ENCODE measurements around the gene TNNC1.
A peak's percentile ranks its signal among the peaks of the same experiment; 100 is the strongest.

Gene TNNC1

DNA sequence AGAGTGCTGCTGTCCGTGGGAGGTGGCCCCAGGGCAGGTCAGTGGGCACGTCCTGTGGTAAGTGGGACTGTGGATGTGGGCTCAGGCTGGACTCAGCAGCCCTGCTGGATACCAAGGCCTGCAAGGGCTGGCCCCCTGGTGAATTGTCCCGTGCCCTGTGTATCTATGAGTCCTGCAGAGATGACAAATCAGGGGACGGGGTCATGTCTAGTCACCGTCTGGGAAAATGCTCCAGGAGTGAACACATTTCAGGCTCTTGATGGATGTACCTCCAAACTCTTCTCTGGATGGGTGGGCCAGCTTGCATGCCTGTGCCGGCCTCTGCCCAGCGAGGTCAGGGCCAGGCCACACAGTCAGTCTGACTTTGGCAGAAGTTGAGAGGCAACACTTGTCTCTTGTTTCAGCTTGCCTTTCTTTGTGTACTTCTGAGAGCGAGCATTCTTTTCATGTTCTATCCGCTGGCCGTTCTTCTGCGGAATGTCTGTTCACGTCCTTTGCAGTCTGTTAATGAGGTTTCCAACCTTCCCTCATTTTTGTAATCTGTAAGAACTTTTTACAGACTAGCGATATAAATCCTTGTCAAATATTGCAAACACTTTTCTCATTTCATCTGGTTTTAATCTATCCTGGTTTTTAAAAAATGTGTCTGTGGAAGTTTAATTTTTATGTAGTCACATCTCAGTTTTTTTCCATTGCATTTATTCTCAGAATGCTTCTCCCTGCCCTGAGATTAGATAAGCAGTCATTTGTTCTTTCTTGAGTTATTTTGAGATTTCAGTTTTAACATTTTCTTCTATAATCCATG lies 29.9 kb upstream of the TNNC1 start:
- peak; percentile 20 for DNase-seq

DNA sequence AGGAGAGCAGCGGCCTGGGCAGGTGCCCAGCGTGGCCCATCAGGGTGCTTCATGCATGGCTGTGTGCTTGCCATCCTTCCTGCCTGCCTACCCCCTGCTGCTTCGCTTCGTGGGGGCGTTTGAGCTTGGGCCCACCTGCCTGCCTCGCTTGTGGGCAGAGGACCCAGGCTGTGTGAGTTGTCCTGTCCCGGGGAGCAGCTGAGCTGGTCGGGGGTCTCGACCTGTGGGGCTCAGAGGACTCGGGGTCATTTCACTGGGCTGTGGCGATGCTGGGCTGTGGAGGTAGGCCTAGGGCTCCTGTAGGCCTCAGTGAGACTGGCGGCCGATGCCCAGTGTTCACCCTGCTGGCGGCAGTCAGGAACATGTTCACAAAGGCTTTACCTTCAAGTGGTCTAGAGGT lies 29.2 kb upstream of the TNNC1 start:
- no peak for DNase-seq

DNA sequence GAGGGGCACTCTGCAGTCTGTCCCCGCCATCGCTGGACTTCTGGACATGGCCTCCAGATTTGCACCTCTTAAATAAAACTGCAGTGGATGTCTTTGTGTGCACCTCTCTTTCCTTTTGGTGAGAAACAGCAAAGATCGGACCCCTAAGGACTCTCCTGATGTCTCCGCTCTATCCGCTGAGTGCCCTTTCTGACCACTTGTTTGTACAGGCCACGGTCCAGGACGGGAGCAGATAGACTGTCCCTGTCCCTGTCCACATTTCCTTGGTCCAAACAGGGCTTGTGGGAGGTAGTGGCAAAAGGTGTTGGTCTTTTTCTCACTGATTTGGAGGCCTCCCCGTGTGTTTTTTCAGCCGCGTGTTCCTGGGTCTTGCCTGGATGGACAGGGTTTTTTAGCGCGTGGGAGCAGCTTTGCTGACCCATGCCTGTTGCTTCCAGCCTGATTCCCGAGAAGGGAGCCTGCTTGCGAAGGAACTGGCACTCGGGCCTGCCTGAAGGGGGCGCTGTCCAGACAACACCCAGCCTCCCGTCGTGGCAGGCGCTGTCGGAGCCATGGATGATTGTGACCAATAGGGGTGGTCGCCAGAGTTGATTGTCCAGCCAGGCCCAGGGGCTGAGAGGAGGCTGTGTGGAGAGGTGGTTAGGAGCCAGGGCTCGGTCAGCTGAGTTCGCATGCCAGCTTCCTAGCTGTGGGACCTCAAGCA lies 28.1 kb upstream of the TNNC1 start:
- DNase-seq, result peak; percentile 15

DNA sequence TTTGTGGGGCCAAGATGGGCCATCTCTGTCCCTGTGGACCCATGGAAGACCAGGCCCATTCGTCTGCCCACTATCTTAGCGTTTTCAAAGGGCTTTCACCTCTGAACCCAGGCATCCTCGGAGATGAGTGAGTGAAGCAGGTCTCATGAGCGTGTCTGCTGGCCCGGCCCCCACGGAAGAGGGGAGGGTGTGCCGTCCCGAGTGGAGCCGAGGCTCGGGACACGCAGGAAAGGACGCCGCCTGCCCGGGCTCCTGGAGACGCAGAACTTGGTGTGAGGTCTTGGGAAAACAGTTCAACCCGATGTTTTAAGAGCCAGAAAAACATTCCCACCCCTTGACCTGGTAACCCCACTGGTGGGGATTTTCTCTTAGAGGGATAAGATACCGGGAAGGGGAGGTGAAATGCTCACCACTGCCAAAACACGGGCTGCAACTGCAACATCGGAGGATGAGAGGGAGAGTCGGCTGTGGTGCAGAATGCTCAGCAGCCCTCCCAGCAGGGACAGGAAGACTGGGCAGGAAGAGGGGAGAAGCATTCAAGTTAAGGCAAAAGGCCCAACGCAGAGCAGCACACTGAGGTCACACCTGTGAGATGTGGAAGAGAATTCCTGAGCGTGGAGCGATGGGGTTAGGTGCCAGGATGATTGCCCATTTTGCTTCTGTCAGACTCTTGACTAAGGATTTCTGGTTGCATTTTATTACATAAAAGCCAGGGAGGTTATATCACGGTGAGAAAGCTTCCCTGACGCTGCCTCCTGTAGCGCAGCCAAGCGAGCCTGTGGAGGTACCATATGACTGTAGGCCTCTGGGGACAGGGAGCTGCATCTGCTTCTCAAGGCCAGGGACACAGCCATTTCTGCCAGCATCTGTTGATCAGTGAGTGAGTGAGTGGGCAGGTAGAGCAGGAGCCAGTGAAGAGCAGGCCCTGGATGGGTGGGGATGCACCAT lies 27.2 kb upstream of the TNNC1 start:
- no peak for DNase-seq

DNA sequence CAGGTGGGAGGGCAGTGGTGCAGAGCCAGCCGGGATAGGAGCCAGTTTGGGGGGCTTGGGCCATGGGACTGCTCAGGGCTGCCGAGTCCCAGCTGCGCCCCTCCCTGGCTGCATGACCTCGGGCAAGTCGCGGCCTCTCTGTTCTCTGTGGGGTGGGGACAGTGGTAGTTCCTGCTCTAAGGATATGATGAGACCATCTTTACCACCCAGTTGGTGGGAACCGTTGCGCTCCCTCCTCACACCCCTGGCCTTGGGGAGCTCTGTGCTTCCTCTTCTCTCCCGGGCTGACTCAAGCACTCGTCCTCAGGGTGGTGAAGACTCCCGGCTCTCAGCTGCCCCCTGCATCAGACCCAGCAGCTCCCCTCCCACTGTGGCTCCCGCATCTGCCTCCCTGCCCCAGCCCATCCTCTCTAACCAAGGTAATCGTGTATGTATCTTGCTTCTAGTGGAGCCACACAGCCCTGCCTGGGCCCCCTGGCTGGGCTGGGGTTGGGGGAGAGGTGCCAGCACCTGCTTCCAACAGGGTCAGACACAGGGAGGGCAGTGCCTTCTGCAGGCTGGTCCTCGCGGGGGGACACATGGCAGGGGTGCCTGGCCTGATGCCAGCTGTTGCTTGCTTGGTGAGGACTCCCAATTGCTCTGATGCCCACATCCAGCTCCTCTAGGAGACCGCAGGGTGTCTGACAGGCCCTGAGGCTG lies 26.2 kb upstream of the TNNC1 start:
- no peak for DNase-seq

DNA sequence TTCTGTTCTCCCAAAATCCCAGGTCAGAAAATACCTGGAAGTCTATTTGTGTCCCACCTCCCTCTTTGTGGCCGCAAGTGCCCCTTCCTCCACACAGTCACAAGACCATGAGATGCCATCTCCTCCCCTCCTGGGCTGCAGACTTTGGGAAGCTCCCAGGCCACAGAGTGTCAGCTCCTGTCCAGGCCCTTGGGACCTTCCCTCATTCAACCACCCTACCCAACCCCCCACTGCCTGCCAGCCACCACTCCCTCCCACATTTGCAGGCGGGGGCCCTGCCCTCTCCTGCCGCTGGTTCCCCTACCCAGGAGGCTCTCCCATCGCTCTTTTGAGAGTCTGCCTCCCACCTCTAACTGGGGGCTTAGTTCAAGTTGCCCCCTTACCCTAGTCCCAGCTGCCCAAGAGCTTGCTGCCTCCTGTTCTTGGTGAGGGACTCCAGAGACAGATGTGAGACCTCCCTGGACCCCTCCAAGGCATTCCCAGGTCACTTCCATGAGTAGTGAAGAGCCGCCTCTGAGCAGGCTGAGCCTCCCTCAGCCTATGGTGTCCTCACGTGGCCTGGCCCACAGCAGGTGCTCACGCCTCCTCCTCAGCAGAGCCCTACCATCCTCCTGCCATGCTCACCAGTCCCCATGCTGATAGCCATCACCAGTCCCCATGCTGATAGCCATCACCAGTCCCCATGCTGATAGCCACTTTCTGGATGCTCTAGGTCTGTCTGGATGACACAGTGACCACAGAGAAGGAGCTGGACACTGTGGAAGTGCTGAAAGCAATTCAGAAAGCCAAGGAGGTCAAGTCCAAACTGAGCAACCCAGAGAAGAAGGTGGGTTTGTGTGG lies 25.4 kb upstream of the TNNC1 start:
- no peak for DNase-seq

DNA sequence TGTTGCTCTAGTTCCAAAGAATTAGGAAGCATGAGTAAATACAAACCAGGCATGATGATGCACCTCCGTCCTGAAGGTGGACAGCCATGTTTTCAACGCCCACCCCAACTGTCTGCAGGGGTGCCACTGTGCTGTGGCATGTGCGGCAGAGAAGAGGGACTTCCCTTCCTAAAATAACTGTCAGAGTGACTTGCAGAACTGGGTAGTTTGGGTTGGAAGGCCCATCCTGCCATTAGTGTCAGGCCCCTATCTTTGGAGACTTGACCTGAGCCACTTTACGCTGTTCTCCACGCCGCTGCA lies 23.9 kb upstream of the TNNC1 start:
- no peak for DNase-seq

DNA sequence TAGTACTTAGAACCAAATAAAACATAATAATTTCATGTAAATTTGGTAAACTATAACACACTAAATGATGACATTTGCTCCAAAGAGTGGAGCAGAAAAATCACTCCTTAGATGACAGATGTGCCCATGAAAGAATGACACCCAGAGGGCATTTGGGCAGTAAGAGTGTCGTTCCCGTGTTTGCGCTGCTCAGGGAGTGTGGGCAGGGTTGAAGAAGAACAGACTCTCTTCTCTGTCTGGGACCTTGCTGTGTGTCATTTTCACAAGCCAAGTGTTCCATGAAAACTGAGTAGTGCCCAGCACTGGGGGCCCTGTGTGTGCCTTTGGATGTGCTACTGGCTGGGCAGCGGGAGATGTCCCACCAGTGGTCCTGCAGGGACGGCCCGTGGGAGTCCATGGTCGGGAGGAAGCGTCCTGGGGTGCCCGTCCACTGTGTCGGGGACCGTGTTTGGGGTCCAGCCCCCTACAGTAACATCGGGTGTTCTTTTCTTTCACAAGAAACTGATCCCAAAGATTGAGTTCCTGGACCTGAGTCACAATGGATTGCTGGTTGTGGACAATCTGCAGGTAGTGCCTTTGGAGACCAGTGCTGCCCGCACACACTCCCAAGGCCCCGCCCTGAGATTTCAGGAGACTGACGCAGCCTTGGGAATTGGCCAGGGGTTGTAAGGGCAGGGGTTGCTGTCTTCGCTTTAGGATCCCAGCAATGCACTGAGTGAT lies 23.4 kb upstream of the TNNC1 start:
- no peak for DNase-seq

DNA sequence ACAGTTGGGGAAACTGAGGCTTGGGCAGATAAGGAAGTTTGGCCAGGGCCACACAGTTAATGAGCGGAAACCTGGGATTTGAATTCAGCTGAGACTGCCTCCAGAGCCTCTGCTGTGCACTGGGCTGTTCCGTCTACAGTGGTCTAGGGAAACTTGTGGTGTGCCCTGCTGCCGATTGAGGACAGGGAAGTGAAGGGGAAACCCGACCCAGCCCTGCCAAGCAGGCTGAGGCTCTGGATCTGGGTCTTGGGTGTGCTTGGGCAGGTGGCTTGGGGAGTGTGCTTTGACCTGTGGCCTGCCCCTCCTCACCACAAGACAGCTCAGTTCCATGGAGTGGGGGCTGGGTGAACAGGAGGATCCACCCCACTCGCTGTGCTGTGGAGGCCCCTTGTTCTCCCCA lies 19.2 kb upstream of the TNNC1 start:
- DNase-seq, result no peak

DNA sequence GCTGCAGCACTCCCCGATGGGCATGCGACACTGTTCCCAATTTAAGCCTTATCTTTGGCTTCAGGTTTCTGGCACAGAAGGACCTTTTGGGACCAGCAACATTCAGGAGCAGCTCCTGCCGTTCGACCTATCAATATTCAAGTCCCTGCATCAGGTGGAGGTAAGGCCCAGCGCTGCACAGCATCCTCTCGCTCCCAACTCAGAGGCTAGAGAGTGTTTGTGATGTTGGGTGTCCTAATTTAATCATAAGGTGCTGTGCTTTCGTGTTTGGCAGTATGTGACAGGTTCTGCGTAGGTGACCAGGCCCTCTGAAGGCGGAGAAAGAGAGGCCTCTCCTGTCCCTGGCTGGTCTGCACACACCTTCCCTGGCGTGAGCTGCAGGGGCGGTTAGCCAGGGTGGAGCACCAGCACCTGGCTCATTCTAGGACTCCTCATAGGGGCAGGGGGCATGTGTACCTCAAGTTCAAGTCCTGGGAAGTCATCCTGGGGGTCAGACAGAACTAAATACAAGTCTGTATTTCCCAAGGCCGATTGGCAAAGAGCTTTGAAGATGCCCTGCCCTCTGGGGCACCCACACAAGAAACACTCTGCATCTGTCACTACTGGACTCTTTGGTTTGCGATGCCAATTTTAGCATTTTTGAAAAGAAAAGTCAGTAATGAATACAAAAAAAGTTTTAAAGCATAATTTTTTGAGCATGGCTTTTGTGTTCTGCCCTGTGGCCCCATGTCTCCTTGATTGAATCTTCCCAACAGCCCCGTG lies 18.6 kb upstream of the TNNC1 start:
- DNase-seq, result no peak

DNA sequence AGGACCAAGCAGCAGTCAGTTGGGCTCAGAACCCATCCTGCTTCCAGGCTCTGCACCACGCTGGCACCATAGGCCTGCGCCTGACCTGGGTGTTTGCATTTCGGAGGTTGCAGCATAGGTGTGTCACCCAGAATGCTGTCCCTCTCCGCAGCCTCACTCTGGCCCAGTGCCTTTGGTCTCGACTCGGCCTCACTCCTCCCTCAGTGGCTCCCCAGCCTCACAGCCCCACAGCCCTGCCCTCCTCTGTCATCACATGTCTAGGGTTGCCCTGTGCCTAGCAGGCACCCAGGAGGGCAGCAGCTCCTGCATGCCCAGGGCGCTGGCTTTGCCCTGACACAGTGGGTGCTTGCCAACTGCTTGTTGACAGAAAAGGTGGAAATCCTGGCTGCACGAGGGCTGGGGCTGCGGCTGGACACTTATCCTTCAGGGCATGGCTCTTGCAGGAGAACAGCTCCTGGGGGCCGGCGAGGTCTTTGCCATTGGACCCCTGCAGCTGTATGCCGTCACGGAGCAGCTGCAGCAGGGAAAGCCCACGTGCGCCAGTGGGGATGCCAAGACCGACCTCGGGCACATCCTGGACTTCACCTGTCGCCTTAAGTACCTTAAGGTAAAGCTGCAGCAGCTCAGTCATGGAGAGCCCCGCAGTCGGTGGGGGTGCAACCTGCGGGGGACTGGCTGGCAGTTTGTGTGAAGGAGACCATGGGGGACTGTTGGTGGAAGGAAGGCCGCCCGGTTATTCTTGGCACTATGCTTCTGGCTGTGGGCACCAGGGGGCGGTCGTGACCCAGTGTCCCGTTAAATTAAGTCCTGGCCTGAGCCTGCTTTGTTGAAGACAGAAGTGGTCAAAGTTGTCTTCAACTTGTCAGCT lies 17.8 kb upstream of the TNNC1 start:
- no peak for DNase-seq

DNA sequence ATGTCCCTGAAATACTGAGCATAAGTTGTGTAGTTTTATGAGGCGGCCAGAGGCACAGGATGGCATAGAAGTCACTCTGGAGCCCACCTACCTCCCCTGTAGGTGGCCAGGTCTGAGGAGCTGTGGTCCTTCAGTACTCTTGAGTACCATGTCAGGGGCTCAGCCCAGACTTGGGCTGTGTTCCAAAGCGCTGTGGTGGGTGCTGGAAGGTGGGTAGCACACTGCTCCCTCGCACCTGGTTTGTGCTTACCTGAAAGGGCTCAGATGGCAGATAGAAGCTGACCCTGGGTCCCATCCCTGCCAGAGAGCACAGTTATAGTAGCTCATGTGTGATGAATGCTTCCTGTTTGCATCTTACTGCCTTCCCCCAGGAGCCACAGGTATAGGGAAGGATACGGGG lies 17.1 kb upstream of the TNNC1 start:
- DNase-seq, result no peak

DNA sequence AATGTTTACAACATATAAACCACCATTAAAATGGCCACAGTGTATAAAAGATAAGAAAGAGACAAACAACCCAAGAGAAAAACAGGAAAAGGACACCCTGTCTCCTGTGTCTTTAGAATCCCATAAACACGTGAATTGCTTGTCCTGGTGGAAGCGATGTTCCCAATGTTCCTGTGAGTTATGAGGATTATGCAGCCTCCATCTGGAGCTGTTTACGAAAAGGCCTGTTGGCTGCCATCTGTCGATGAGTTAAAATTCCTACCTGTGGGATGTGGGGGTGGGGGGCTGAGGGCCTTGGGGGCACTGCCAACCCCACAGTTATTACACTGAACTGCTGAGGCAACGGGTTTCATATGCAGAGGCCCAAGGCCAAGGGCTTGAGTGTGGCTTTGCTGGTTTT lies 15.2 kb upstream of the TNNC1 start:
- DNase-seq, result no peak

DNA sequence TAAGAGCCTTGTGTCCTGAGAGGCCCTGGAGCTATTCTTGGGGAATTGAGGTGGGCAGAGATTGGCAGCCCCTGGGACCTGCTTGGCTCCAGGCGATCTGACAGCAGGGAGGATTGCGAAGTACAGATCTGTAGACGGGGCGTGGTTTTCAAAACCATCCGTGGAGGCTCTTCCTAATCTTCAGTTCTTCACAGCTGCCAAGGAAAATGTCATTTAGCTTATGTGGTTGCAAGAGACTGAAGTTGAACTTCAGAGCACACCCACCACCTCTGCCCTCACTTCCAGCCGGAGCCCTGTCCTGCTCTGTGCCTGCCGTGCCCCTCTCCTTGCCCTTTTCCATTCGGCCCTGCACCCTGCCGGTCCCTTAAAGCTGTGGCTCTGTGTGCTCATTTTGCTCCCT lies 14.5 kb upstream of the TNNC1 start:
- no peak for DNase-seq

DNA sequence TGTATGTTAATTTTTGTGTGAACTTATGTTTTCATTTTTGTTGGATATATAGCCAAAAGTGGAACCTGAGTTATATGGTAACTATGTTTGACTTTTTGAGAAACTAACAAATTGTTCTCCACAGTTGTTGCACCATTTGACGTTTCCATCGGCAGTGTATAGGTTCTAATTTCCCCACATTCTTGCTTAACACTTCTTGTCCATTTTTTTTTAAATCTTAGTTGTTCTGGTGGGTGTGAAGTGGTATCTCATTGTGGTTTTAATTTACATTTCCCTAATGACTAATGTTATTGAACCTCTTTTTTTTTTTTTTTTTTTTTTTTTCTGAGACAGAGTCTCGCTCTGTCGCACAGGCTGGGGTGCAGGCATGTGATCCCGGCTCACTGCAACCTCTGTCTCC lies 9.6 kb upstream of the TNNC1 start:
- no peak for DNase-seq

DNA sequence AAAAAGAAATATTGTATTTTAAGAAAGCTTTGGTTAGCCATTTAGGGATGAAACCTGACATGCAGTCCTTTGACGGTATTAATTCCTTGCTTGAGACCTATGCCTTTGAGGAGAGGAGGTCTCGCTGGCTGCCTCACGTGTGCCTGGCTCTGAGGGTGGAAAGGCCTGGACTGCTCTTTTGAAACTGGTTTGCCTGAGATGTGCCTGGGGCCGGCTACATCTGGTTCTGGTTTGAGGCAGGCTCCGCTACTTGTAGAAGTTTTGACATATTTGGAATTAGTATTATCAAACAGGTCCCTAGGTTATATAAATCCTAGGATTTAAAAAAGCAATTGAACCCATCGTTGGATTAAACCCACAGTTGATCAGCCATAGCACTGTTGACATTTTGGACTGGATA lies 8.0 kb upstream of the TNNC1 start:
- no peak for DNase-seq

DNA sequence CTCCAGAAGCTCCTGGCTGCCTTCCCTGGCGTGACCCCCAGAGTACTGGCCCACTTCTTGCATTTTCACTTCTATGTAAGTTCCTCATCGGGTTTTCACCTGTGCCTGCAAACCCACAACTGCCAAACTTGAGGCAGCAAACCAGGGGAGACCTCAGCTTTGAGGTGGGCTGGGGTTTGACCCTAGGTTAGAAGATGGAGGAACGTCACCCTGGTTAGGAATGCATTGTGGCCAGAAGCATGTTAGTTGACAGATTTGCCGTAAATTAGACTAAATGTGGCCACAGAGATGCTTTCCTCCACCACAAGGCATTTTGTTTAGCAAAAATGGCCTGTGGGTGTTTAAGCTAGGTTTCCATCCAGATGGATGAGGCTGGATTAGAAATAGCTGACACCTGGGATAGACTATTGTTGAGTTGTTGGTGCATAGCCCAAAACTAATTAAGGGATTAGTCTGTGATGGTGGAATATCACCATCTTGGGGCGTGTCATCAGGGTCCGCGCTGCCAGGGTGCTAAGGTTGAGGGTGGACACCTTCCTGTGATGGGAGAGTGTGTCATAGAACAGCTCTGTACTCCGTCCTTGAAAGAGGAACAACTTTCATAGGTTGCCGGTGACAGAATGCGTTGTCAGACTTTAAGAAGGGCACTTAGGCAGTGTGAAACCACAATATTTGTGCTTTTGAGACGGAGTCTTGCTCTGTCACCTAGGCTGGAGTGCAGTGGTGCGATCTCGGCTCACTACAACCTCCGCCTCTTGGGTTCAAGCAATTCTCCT lies 5.1 kb upstream of the TNNC1 start:
- no peak for DNase-seq

DNA sequence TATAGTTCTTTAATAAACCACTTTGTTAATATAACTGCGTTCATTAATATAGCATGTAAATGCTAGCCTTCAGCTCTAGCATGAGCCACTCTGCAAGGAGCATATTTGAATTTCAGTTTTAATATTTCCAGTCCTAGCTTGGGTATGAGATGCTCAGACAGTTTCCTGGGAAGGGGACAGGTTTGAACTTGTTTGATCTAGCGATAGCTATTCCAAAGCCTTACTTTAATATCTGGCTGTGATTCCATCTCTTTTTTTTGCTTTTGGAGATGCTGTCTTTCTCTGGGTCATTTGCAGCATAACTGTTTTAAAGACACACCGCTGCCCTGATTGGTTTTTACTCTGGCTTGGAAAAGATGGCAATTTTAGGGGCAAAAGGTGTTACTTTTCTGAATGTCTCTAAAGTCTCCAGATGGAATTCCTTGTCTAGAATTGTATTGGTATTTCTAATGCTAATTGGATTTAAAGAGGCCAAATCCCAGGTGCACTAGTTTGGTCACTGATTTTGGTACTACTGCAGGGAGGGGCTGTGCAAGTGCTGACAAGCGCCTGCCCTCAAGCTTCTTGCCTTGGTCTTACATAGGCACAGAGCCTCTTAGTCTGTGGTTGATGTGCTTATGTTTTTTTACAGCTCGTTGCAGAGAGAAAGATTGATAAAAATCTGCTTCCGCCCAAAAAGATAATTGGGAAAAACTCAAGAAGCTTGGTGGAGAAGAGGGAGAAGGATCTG lies 4.4 kb upstream of the TNNC1 start:
- DNase-seq, result no peak
